SJCRH30 (cell line): ENCODE measurements around the gene ZNF202. TPM values are rescaled to one million over a fixed set of nuclear protein-coding genes. Genes with fewer than 3 reads are reported as not detected.
A peak's percentile ranks its signal among the peaks of the same experiment; 100 is the strongest.
"Not testable (repeated sequence)": the region's sequence is repeated elsewhere in the genome, so short reads cannot be mapped to it uniquely, and the experiment has no call there.

Source experiments
- DNase-seq, 2 experiments: peaks; one replicate each; pipeline ENCODE4 v3.0.0-alpha.2; 2015 to 2020
- H3K27ac ChIP-seq: fragments of 250-450 bp; sonication (Bioruptor Pico); 2 replicates; pipeline ENCODE4 v1.5.1; 2020; ENCODE audit warnings: mild to moderate bottlenecking, moderate library complexity
- H3K27me3 ChIP-seq: fragments of 250-450 bp; sonication (Bioruptor Pico); 2 replicates; pipeline ENCODE4 v1.5.1; 2020; ENCODE audit warnings: mild to moderate bottlenecking, moderate library complexity
- H3K36me3 ChIP-seq: fragments of 250-450 bp; sonication (Bioruptor Pico); 2 replicates; pipeline ENCODE4 v1.5.1; 2020; ENCODE audit warnings: mild to moderate bottlenecking, moderate library complexity
- H3K4me1 ChIP-seq: fragments of 250-450 bp; sonication (Bioruptor Pico); 2 replicates; pipeline ENCODE4 v1.5.1; 2020; ENCODE audit warnings: mild to moderate bottlenecking, moderate library complexity
- H3K4me3 ChIP-seq: fragments of 250-450 bp; sonication (Bioruptor Pico); 2 replicates; pipeline ENCODE4 v1.5.1; 2020; ENCODE audit warnings: mild to moderate bottlenecking, moderate library complexity
- H3K9me3 ChIP-seq: fragments of 250-450 bp; sonication (Bioruptor Pico); replicated peaks from 2 replicates; pipeline ENCODE4 v1.5.1; 2020; ENCODE audit warnings: mild to moderate bottlenecking, moderate library complexity
- total RNA-seq: library from RNA; depleted of rRNA; stranded (reverse); fragments of >200 nt; shearing (Covaris generic); gene quantifications from 2 replicates; pipeline ENCODE4 v1.2.3, GENCODE V29; 2014

The ZNF202 gene
- total RNA-seq, 1 experiment from 2014 or later = 12.7 TPM

- Histone ChIP-seq H3K4me3 (no peak within 1 kb of the TSS), H3K9me3 (no peaks in the 10 kb centered on the region), H3K36me3 (no peaks in the 10 kb centered on the region), H3K27ac (no peak within 1 kb of the TSS), H3K4me1 (no peaks in the 10 kb centered on the region), H3K27me3 (no peaks in the 10 kb centered on the region)
- DNase-seq = no peak
These were observed 12.7 kb upstream of the ZNF202 start, which contains the start of gene OR6X1 for GRCh38 chr11:123754101-123754568. TSS of gene OR6X1 (minus strand) at chr11:123754518. CDS start at chr11:123754518, 0 bp downstream.

DNA sequence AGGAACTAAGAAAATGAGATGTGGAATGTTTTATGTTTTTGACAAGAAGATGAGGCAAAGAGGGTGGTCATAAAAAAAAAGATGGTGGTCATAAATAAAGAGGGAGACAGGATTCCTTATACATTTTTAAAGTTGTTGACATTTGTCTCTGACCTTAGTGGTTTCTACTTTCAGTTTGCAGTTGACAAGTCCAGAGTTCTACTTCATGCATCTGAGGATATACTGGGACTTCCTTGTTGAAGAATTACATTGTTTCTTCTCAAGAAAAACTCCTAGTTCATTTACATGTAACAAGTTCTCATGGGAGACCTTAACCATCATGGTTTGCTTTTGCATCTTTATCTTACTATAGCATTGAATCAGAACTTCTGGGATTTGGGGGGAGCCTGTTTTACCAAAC lies 11.7 kb upstream of the ZNF202 start:
- no peak overlapping the region for H3K4me3 ChIP-seq
- no peak for DNase-seq
- no peaks in the 10 kb centered on the region for H3K9me3 ChIP-seq
- H3K36me3 ChIP-seq = no peaks in the 10 kb centered on the region
- H3K4me1 ChIP-seq = no peaks in the 10 kb centered on the region
- no peak overlapping the region for H3K27ac ChIP-seq
- H3K27me3 ChIP-seq = no peaks in the 10 kb centered on the region

GRCh38 chr11:123751781-123752180 lies 10.3 kb upstream of the ZNF202 start:
- Histone ChIP-seq H3K36me3 (no peaks in the 10 kb centered on the region), H3K4me1 (no peaks in the 10 kb centered on the region), H3K4me3 (no peak overlapping the region), H3K27ac (no peak overlapping the region), H3K9me3 (no peaks in the 10 kb centered on the region), H3K27me3 (no peaks in the 10 kb centered on the region)
- DNase-seq = no peak

DNA sequence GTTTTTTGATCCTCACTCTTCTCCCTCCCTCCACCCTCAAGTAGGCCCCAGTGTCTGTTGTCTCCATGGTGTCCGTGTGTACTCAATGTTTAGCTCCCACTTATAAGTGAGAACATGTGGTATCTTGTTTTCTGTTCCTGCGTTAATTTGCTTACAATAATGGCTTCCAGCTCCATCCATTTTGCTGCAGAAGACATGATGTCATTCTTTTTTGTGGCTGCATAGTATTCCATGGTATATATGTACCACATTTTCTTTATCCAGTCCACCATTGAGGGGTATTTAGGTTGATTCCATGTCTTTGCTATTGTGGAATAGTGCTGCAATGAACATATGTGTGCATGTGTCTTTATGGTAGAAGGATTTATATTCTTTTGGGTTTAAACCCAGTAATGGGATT lies 6.9 kb upstream of the ZNF202 start:
- H3K27me3 ChIP-seq, H3K27ac ChIP-seq, H3K4me3 ChIP-seq, DNase-seq, H3K36me3 ChIP-seq, H3K4me1 ChIP-seq, H3K9me3 ChIP-seq: not testable (repeated sequence)

- no peak overlapping the region for H3K27ac ChIP-seq
These were observed 4.4 kb upstream of the ZNF202 start for GRCh38 chr11:123745764-123746451.

DNA sequence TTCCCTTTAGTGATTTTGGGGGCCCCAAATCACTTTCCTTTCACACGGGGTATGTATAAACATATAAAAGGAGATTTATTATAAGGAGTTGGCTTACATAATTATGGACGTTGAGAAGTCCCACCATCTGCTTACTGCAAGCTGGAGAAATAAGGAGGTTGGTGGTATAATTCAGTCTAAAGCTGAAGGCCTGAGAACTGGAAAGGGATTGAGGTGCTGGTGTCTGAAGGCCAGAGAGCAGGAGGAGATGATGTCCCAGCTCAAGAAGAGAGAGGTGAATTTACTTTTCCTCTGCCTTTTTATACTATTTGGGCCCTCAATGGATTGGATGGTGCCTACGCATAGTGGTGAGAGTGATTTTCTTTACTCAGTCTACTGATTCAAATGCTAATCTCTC lies 1.3 kb upstream of the ZNF202 start:
- Histone ChIP-seq H3K9me3 (no peaks in the 10 kb centered on the region), H3K4me3 (no peak overlapping the region), H3K27ac (no peak overlapping the region), H3K36me3 (peaks cover 18% of the 10 kb centered on the region), H3K27me3 (no peaks in the 10 kb centered on the region), H3K4me1 (no peaks in the 10 kb centered on the region)
- no peak for DNase-seq

More at GRCh38 chr11:123745764-123746451, 4.4 kb upstream of the ZNF202 start:
- Histone ChIP-seq H3K36me3 (no peaks in the 10 kb centered on the region), H3K4me3 (no peak overlapping the region), H3K9me3 (no peaks in the 10 kb centered on the region), H3K4me1 (no peaks in the 10 kb centered on the region), H3K27me3 (no peaks in the 10 kb centered on the region)
- DNase-seq = no peak

DNA sequence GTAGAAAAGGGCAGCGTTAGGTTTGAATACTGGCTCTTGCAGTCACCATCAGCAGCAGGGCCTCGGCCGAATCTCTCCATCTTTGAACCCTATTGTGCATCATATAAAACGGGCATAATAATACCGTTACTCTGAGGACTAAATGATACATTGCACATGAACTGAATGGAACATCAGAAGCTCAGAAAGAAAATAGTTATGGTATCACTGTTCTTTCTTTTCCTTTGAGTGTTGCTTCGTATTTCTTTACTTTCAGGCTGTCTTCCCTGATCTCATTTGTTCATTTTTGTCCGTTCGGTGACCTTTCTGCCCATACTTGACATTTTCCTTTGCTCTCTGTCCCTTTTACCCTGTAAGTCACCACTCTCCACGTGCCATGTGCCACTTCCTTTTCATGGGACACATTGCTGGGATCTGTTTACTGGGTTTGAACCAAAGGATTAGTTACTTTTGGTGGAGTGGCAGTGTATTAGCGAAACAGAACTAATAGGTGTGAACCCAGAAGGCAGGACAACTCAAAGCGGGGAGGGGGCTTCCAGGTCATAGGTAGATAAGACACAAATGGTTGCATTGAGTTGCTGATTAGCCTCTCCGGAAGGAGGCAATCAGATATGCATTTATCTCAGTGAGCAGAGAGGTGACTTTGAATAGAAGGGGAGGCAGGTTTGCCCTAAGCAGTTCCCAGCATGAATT lies 717 bp upstream of the ZNF202 start:
- Histone ChIP-seq H3K9me3 (no peaks in the 10 kb centered on the region), H3K27ac (peak overlapping the region; percentile 93; the same call in 1 of the 2 replicates), H3K36me3 (peaks cover 24% of the 10 kb centered on the region), H3K4me1 (no peaks in the 10 kb centered on the region), H3K27me3 (no peaks in the 10 kb centered on the region), H3K4me3 (peak overlapping the region; percentile 96)
- peak in 1 of 2 experiments; percentile 5 for DNase-seq

GRCh38 chr11:123740787-123741158 lies 687 bp downstream of the ZNF202 start:
- Histone ChIP-seq H3K27ac (peak overlapping the region; percentile 93), H3K27me3 (no peaks in the 10 kb centered on the region), H3K4me1 (no peaks in the 10 kb centered on the region), H3K4me3 (peak overlapping the region; percentile 96), H3K36me3 (peaks cover 34% of the 10 kb centered on the region), H3K9me3 (no peaks in the 10 kb centered on the region)
- DNase-seq = peak; percentile 4 to 13

DNA sequence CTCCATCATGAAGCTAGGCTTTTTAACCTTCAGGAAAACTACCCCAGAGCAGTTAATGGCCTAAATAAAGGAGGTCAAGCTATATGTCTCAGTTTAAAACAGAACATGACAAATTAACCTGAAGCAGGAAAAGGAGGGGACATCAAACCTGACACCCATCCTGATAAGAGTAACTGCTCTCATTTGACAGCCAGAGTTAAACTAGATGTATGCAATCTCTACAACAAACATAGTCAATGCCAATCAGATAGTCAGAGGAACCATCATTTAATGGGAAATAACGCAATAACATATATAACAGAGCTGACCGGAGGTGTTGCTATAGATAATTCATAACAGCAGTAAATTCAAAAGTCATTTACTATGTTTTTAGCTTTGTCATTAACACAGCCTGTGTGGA lies 3.1 kb downstream of the ZNF202 start:
- no peaks in the 10 kb centered on the region for H3K4me1 ChIP-seq
- DNase-seq = no peak
- H3K4me3 ChIP-seq = no peak overlapping the region
- H3K27ac ChIP-seq = no peak overlapping the region
- no peaks in the 10 kb centered on the region for H3K9me3 ChIP-seq
- no peaks in the 10 kb centered on the region for H3K27me3 ChIP-seq
- H3K36me3 ChIP-seq = peaks cover 34% of the 10 kb centered on the region

DNA sequence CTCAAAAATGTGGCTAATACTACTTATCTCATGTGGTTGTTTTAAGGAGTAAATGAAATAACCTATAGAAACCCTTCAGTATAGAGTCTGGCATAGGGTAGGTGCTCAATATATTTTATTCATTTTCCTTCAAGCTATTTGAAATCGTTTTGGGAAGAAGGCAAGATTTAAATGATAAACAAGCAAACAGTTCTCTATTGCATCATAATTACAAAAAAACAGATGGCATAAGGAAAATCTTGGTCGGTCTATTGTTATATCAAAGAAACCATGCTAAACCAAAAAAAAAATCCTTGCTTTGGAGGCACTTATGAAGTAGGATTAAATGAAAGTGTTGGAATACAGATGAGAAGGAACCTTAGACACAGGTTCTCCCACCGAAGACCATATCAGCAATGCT lies 4.7 kb downstream of the ZNF202 start:
- H3K27ac ChIP-seq = no peak overlapping the region
- no peaks in the 10 kb centered on the region for H3K9me3 ChIP-seq
- H3K4me3 ChIP-seq = no peak overlapping the region
- H3K27me3 ChIP-seq = no peaks in the 10 kb centered on the region
- DNase-seq = no peak
- H3K36me3 ChIP-seq = peaks cover 34% of the 10 kb centered on the region
- H3K4me1 ChIP-seq = no peaks in the 10 kb centered on the region

DNA sequence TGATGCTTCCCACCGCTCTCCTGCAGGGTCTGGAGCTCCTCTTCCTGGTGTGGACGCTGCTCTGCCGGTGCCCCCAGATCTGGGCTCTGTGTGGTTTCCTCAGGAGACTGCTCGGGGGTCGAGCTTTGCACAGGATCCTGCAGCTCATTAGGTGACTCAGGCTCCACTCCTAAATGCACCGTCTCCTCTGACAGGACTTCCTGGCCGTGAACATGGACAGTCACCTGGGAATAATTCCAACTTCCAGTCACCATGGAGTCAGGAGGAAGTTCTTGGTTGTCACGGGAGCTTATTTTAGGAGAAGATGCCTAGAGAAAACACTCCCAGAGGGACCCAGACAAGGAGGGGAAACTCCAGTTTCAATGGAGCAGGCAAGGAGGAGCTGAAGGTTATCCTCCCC lies 11.9 kb downstream of the ZNF202 start:
- Histone ChIP-seq H3K4me1 (no peaks in the 10 kb centered on the region), H3K36me3 (peaks cover 50% of the 10 kb centered on the region), H3K9me3 (no peaks in the 10 kb centered on the region), H3K4me3 (no peak overlapping the region), H3K27me3 (no peaks in the 10 kb centered on the region), H3K27ac (no peak overlapping the region)
- DNase-seq = no peak

GRCh38 chr11:123725995-123726655 lies 15.3 kb downstream of the ZNF202 start:
- H3K4me3 ChIP-seq = no peak overlapping the region
- no peaks in the 10 kb centered on the region for H3K9me3 ChIP-seq
- no peaks in the 10 kb centered on the region for H3K4me1 ChIP-seq
- H3K36me3 ChIP-seq = peaks cover 50% of the 10 kb centered on the region
- H3K27me3 ChIP-seq = no peaks in the 10 kb centered on the region
- no peak for DNase-seq
- no peak overlapping the region for H3K27ac ChIP-seq

DNA sequence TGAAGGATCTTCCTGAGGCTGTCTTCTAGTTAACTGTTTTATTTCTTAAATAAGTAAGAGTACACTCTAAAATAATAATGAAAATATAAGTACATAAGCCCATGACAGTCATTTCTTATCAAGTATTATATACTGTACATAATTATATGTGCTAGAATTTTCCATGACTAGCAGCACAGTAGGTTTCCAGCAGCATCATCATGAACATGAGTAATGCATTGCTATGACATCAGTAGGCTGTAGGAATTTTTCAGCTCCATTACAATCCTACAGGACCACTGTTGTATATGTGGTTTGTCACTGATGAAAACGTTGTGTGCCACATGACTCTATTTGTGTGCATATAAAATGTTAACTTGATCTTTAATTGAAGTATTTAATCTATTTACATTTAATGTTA lies 22.0 kb downstream of the ZNF202 start:
- H3K27ac ChIP-seq = no peak overlapping the region
- no peaks in the 10 kb centered on the region; the same call in 1 of the 2 replicates for H3K36me3 ChIP-seq
- DNase-seq = no peak
- no peaks in the 10 kb centered on the region for H3K9me3 ChIP-seq
- no peaks in the 10 kb centered on the region for H3K4me1 ChIP-seq
- no peaks in the 10 kb centered on the region for H3K27me3 ChIP-seq
- no peak overlapping the region for H3K4me3 ChIP-seq

DNA sequence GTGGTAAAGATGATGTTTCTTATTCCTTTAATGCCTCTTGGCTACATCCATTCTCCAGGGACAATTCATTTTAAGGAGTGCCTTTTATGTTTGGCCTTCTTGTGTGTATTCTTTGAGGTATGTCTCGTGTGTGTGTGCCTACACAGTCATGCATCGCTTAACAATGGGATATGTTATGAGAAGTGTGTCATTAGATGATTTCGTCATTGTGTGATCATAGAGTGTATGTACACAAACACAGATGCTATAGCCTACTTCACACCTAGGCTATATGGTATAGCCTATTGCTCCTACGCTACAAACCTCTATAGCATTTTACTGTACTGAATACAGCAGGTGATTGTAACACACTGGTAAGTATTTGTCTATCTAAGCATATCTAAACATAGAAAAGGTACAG lies 23.0 kb downstream of the ZNF202 start:
- no peak overlapping the region for H3K4me3 ChIP-seq
- no peak overlapping the region for H3K27ac ChIP-seq
- H3K9me3 ChIP-seq = no peaks in the 10 kb centered on the region
- H3K36me3 ChIP-seq = no peaks in the 10 kb centered on the region
- H3K27me3 ChIP-seq = no peaks in the 10 kb centered on the region
- no peaks in the 10 kb centered on the region for H3K4me1 ChIP-seq
- no peak for DNase-seq

GRCh38 chr11:123718063-123718462 lies 23.4 kb downstream of the ZNF202 start:
- H3K27ac ChIP-seq = no peak overlapping the region
- no peak overlapping the region for H3K4me3 ChIP-seq
- no peaks in the 10 kb centered on the region for H3K36me3 ChIP-seq
- no peaks in the 10 kb centered on the region for H3K9me3 ChIP-seq
- DNase-seq = no peak
- no peaks in the 10 kb centered on the region for H3K4me1 ChIP-seq
- H3K27me3 ChIP-seq = no peaks in the 10 kb centered on the region
